HT-29 (cell line): Measurements from ENCODE around the gene IFIT3. TPM values are rescaled to one million over a fixed set of nuclear protein-coding genes. Genes with fewer than 3 reads are reported as not detected.

ENCODE experiments used
- total RNA-seq: library from RNA; depleted of rRNA; stranded (reverse); fragments of >200 nt; shearing (Covaris generic); gene quantifications from 2 replicates; pipeline ENCODE4 v1.2.3, GENCODE V29; 2014; rRNA removed

Gene IFIT3
- total RNA-seq, 1 experiment from 2014 or later, result 6.1 TPM

Other genes starting within 250 kb of the IFIT3 start
- gene CH25H, start 120.7 kb upstream of the IFIT3 start, total RNA-seq, result not detected in 2 replicates
- gene LIPA, start 76.2 kb upstream of the IFIT3 start, total RNA-seq, result 10.2 and 10.7 TPM in 2 replicates
- gene IFIT2, start 26.0 kb upstream of the IFIT3 start, total RNA-seq, result 1.7 and 4.0 TPM in 2 replicates
- not detected in 2 replicates for gene IFIT1B, start 50.1 kb downstream of the IFIT3 start, total RNA-seq
- gene IFIT1, start 64.6 kb downstream of the IFIT3 start, total RNA-seq, result 5.3 and 8.3 TPM in 2 replicates
- gene IFIT5, start 86.6 kb downstream of the IFIT3 start, total RNA-seq, result 3.3 and 6.0 TPM in 2 replicates
- gene SLC16A12, start 207.6 kb downstream of the IFIT3 start, total RNA-seq, result 0.03 and 0.18 TPM in 2 replicates